ENCODE results near the gene ENOX2. TPM values are rescaled to one million over a fixed set of nuclear protein-coding genes. Genes with fewer than 3 reads are reported as not detected.
"Not testable (repeated sequence)": the region's sequence is repeated elsewhere in the genome, so short reads cannot be mapped to it uniquely, and the experiment has no call there.

Gene ENOX2
- total RNA-seq, 1 experiment from 2014 or later: 11.4 TPM

GRCh38 chrX:130714665-130715064 lies 188.3 kb downstream of the ENOX2 start:
- H3K4me3 ChIP-seq (ENCODE audit: low read depth, low read length): no peak overlapping the region
- no peaks in the 10 kb centered on the region for H3K36me3 ChIP-seq (ENCODE audit: control insufficient read depth, insufficient read depth, low read length)
- ChIA-PET POLR2A (no interaction called here), CTCF (no interaction called here)
- peaks cover 4% of the 10 kb centered on the region for H3K4me1 Mint-ChIP-seq (ENCODE audit: low read depth, unreplicated experiment)
- no peak overlapping the region for H3K27ac Mint-ChIP-seq (ENCODE audit: unreplicated experiment)
- TF ChIP-seq, protein P1, sequence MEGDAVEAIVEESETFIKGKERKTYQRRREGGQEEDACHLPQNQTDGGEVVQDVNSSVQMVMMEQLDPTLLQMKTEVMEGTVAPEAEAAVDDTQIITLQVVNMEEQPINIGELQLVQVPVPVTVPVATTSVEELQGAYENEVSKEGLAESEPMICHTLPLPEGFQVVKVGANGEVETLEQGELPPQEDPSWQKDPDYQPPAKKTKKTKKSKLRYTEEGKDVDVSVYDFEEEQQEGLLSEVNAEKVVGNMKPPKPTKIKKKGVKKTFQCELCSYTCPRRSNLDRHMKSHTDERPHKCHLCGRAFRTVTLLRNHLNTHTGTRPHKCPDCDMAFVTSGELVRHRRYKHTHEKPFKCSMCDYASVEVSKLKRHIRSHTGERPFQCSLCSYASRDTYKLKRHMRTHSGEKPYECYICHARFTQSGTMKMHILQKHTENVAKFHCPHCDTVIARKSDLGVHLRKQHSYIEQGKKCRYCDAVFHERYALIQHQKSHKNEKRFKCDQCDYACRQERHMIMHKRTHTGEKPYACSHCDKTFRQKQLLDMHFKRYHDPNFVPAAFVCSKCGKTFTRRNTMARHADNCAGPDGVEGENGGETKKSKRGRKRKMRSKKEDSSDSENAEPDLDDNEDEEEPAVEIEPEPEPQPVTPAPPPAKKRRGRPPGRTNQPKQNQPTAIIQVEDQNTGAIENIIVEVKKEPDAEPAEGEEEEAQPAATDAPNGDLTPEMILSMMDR (IDR thresholded peaks at IDR 0.05; ENCODE audit: insufficient read depth in 1 of 2, low read depth in 1 of 2, low read length in 1 of 2, severe bottlenecking in 1 of 2, unreplicated experiment in 1 of 2): no peak
- no peak for DNase-seq
- no peaks in the 10 kb centered on the region for H3K27me3 ChIP-seq (replicated peaks; ENCODE audit: control insufficient read depth, insufficient read depth, low read length)
- H3K4me1 ChIP-seq: no peaks in the 10 kb centered on the region
- intact Hi-C loops (cut with micrococcal nuclease; ENCODE audit: unreplicated experiment): no loop called here
- no peaks in the 10 kb centered on the region for H3K27me3 Mint-ChIP-seq (ENCODE audit: insufficient read depth, unreplicated experiment)
- no peak overlapping the region for H3K4me3 Mint-ChIP-seq (ENCODE audit: unreplicated experiment)
- BruUV-seq (replicated peaks): no TSS peak
- no peaks in the 10 kb centered on the region for H3K9me3 ChIP-seq
- no peaks in the 10 kb centered on the region for H3K9me3 Mint-ChIP-seq (ENCODE audit: unreplicated experiment)
- H3K36me3 Mint-ChIP-seq (ENCODE audit: insufficient read depth, unreplicated experiment): no peaks in the 10 kb centered on the region

- H3K4me3 ChIP-seq (ENCODE audit: low read depth, low read length): no peak overlapping the region
- intact Hi-C loops (cut with micrococcal nuclease; ENCODE audit: unreplicated experiment): no loop called here
- POLR2A ChIA-PET: no interaction called here
- DNase-seq: peak in 1 of 2 experiments; percentile 3
- Mint-ChIP-seq H3K36me3 (ENCODE audit: insufficient read depth, unreplicated experiment) (no peaks in the 10 kb centered on the region), H3K9me3 (ENCODE audit: unreplicated experiment) (no peaks in the 10 kb centered on the region), H3K4me3 (ENCODE audit: unreplicated experiment) (no peak overlapping the region), H3K4me1 (ENCODE audit: low read depth, unreplicated experiment) (peaks cover 4% of the 10 kb centered on the region), H3K27me3 (ENCODE audit: insufficient read depth, unreplicated experiment) (no peaks in the 10 kb centered on the region), H3K27ac (ENCODE audit: unreplicated experiment) (no peak overlapping the region)
- H3K9me3 ChIP-seq: no peaks in the 10 kb centered on the region
- H3K4me1 ChIP-seq: no peaks in the 10 kb centered on the region
- CTCF ChIA-PET: no interaction called here
- no peaks in the 10 kb centered on the region for H3K36me3 ChIP-seq (ENCODE audit: control insufficient read depth, insufficient read depth, low read length)
- no TSS peak for BruUV-seq (replicated peaks)
- TF ChIP-seq, protein P1 (IDR thresholded peaks at IDR 0.05; ENCODE audit: insufficient read depth in 1 of 2, low read depth in 1 of 2, low read length in 1 of 2, severe bottlenecking in 1 of 2, unreplicated experiment in 1 of 2): no peak
- H3K27me3 ChIP-seq (replicated peaks; ENCODE audit: control insufficient read depth, insufficient read depth, low read length): no peaks in the 10 kb centered on the region
Observed at GRCh38 chrX:130714135-130714534, 188.9 kb downstream of the ENOX2 start.

GRCh38 chrX:130709178-130709577 lies 193.8 kb downstream of the ENOX2 start:
- DNase-seq; intact Hi-C loops (cut with micrococcal nuclease; ENCODE audit: unreplicated experiment); H3K36me3 Mint-ChIP-seq (ENCODE audit: insufficient read depth, unreplicated experiment); H3K4me3 ChIP-seq (ENCODE audit: low read depth, low read length); H3K27me3 ChIP-seq (replicated peaks; ENCODE audit: control insufficient read depth, insufficient read depth, low read length); BruUV-seq (replicated peaks); H3K36me3 ChIP-seq (ENCODE audit: control insufficient read depth, insufficient read depth, low read length); H3K27me3 Mint-ChIP-seq (ENCODE audit: insufficient read depth, unreplicated experiment); H3K4me1 ChIP-seq; CTCF ChIA-PET; H3K9me3 ChIP-seq; H3K9me3 Mint-ChIP-seq (ENCODE audit: unreplicated experiment); H3K4me1 Mint-ChIP-seq (ENCODE audit: low read depth, unreplicated experiment); H3K27ac Mint-ChIP-seq (ENCODE audit: unreplicated experiment); POLR2A ChIA-PET; H3K4me3 Mint-ChIP-seq (ENCODE audit: unreplicated experiment): not testable (repeated sequence)

- no peaks in the 10 kb centered on the region for H3K36me3 Mint-ChIP-seq (ENCODE audit: insufficient read depth, unreplicated experiment)
- TF ChIP-seq, protein P1 (IDR thresholded peaks at IDR 0.05; ENCODE audit: insufficient read depth in 1 of 2, low read depth in 1 of 2, low read length in 1 of 2, severe bottlenecking in 1 of 2, unreplicated experiment in 1 of 2): no peak
- Histone ChIP-seq H3K4me1 (no peaks in the 10 kb centered on the region), H3K27me3 (replicated peaks; ENCODE audit: control insufficient read depth, insufficient read depth, low read length) (no peaks in the 10 kb centered on the region), H3K36me3 (ENCODE audit: control insufficient read depth, insufficient read depth, low read length) (no peaks in the 10 kb centered on the region), H3K4me3 (ENCODE audit: low read depth, low read length) (no peak overlapping the region), H3K9me3 (no peaks in the 10 kb centered on the region)
- H3K4me3 Mint-ChIP-seq (ENCODE audit: unreplicated experiment): no peak overlapping the region
- H3K27me3 Mint-ChIP-seq (ENCODE audit: insufficient read depth, unreplicated experiment): no peaks in the 10 kb centered on the region
- H3K9me3 Mint-ChIP-seq (ENCODE audit: unreplicated experiment): no peaks in the 10 kb centered on the region
- no peaks in the 10 kb centered on the region for H3K4me1 Mint-ChIP-seq (ENCODE audit: low read depth, unreplicated experiment)
- no peak overlapping the region for H3K27ac Mint-ChIP-seq (ENCODE audit: unreplicated experiment)
- intact Hi-C loops (cut with micrococcal nuclease; ENCODE audit: unreplicated experiment): no loop called here
- BruUV-seq (replicated peaks): no TSS peak
- DNase-seq: no peak
- ChIA-PET POLR2A (no interaction called here), CTCF (no interaction called here)
Observed at GRCh38 chrX:130705591-130705990, 197.4 kb downstream of the ENOX2 start.
